WERI-Rb-1 (cell line): ENCODE results near the gene PTPN11.

ENCODE experiments used
- DNase-seq: peaks from one replicate; pipeline ENCODE4 v3.0.0-alpha.2; 2020
- H3K27ac ChIP-seq: fragments of 250-450 bp; sonication (Bioruptor Pico); 2 replicates; pipeline ENCODE4 v1.5.1; 2020; ENCODE audit warnings: mild to moderate bottlenecking, moderate library complexity
- H3K27me3 ChIP-seq: fragments of 250-450 bp; sonication (Bioruptor Pico); 2 replicates; pipeline ENCODE4 v1.5.1; 2021; ENCODE audit warnings: mild to moderate bottlenecking, low read depth, moderate library complexity; ENCODE audit not compliant: insufficient read depth, severe bottlenecking
- H3K36me3 ChIP-seq: fragments of 250-450 bp; sonication (Bioruptor Pico); 2 replicates; pipeline ENCODE4 v1.5.1; 2020; ENCODE audit warnings: mild to moderate bottlenecking, moderate library complexity
- H3K4me3 ChIP-seq: 2 replicates; pipeline ENCODE4 v1.5.1; 2011; ENCODE audit warnings: low read depth, mild to moderate bottlenecking, control low read depth, low read length
- H3K9me3 ChIP-seq: fragments of 250-450 bp; sonication (Bioruptor Pico); 2 replicates; pipeline ENCODE4 v1.5.1; 2021; ENCODE audit warnings: mild to moderate bottlenecking, moderate library complexity; ENCODE audit not compliant: severe bottlenecking
- CTCF ChIP-seq: IDR thresholded peaks from 2 replicates; pipeline ENCODE4 v1.5.1; 2011; ENCODE audit warnings: low read depth, mild to moderate bottlenecking, control low read depth, inconsistent platforms, low read length

Gene PTPN11

GRCh38 chr12:112524676-112525425 is 106.1 kb downstream of the PTPN11 start:
- Histone ChIP-seq H3K27me3 (peaks cover 20% of the 10 kb centered on the region), H3K27ac (no peak overlapping the region)
- no peak for DNase-seq

GRCh38 chr12:112525426-112525809 is 106.7 kb downstream of the PTPN11 start:
- no peak overlapping the region for H3K4me3 ChIP-seq
- no peaks in the 10 kb centered on the region for H3K9me3 ChIP-seq
- H3K27ac ChIP-seq = no peak overlapping the region
- no peak for DNase-seq
- peaks cover 20% of the 10 kb centered on the region for H3K27me3 ChIP-seq
- no peaks in the 10 kb centered on the region for H3K36me3 ChIP-seq
- no peak for TF ChIP-seq CTCF

More at GRCh38 chr12:112524676-112525425, 106.1 kb downstream of the PTPN11 start:
- TF ChIP-seq CTCF = no peak
- H3K4me3 ChIP-seq = no peak overlapping the region
- H3K36me3 ChIP-seq = no peaks in the 10 kb centered on the region
- H3K9me3 ChIP-seq = no peaks in the 10 kb centered on the region

- Histone ChIP-seq H3K4me3 (no peak overlapping the region), H3K36me3 (no peaks in the 10 kb centered on the region), H3K9me3 (no peaks in the 10 kb centered on the region), H3K27me3 (peaks cover 29% of the 10 kb centered on the region), H3K27ac (no peak overlapping the region)
- DNase-seq = no peak
- TF ChIP-seq CTCF = no peak
Observed at GRCh38 chr12:112527082-112527481, 108.3 kb downstream of the PTPN11 start.

GRCh38 chr12:112527501-112527900 is 108.8 kb downstream of the PTPN11 start:
- Histone ChIP-seq H3K9me3 (no peaks in the 10 kb centered on the region), H3K27me3 (peaks cover 32% of the 10 kb centered on the region), H3K4me3 (no peak overlapping the region), H3K27ac (no peak overlapping the region), H3K36me3 (no peaks in the 10 kb centered on the region)
- TF ChIP-seq CTCF = no peak
- no peak for DNase-seq

- Histone ChIP-seq H3K9me3 (no peaks in the 10 kb centered on the region), H3K4me3 (no peak overlapping the region), H3K27me3 (peaks cover 36% of the 10 kb centered on the region), H3K27ac (no peak overlapping the region), H3K36me3 (no peaks in the 10 kb centered on the region)
- TF ChIP-seq CTCF = no peak
- no peak for DNase-seq
Observed at GRCh38 chr12:112528521-112528920, 109.8 kb downstream of the PTPN11 start.

- TF ChIP-seq CTCF = no peak
- H3K27me3 ChIP-seq = peaks cover 45% of the 10 kb centered on the region
- no peak for DNase-seq
- no peak overlapping the region for H3K4me3 ChIP-seq
- no peaks in the 10 kb centered on the region for H3K9me3 ChIP-seq
- no peaks in the 10 kb centered on the region for H3K36me3 ChIP-seq
- no peak overlapping the region for H3K27ac ChIP-seq
Observed at GRCh38 chr12:112530941-112531340, 112.2 kb downstream of the PTPN11 start.
